GM12873 (cell line): ENCODE measurements around the gene SMAD7.

Source experiments
- CTCF ChIP-seq: IDR thresholded peaks from 2 replicates; pipeline ENCODE4 v1.5.1; 2012; ENCODE audit warnings: low read depth, mild to moderate bottlenecking, moderate library complexity, low read length, control low read depth; ENCODE audit not compliant: insufficient read depth; ENCODE audit errors: missing control alignments

Gene SMAD7

DNA sequence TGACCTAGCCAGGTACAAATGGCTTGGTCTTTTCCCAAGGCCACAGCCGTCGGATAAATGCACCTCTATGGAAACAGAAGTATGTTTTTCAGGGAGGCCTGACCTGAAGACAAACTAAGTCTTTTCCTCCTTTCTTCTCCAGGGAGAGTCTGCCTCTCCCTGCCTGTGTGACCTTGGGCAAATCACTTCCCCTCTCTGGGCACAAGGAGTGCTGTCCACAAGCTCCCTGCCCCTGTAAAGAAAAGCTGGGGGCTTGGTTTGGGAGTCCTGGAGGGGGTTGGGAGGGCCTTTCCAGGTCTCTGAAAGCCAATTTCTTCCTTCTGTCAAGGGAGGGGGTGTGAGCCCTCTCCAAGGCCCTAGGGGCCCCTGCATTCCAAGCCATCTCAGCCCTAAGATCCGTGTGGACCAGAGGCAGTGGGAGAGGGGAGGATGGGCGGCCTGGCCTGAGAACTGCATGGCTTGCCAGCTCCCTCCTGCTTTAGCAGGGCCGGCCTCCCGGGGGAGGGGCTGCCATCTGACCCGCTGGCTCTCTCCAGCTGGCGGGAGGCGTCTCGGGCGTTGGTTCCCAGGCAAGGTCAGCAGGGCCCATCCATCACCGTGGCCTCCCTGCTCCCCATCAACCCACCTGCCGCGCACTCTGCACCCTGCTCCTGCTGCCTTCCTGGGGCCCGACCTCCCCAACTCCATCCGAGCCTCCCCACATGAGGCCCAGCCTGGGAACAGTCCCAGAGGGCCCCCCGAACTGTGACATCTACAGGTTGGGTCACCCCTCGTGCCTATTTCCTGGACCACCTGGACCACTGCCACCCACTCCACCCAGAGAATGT lies 61.4 kb downstream of the SMAD7 start:
- no peak for TF ChIP-seq CTCF

DNA sequence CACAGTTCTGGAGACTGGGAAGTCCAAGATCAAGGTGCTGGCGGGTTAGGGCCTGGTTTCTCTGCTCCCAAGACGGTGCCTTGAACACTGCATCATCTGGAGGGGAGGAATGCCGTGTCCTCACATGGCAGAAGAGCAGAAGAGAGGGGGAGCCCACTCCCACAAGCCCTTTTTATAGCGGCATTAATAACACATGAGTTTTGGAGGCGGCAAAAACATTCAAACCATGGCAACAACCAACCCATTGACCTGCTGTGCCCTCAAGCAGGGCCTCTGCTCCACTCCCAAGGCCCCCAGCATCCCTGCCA lies 62.0 kb downstream of the SMAD7 start:
- TF ChIP-seq CTCF = no peak

- TF ChIP-seq CTCF = no peak
Measured at GRCh38 chr18:48887905-48888772, 62.6 kb downstream of the SMAD7 start.

DNA sequence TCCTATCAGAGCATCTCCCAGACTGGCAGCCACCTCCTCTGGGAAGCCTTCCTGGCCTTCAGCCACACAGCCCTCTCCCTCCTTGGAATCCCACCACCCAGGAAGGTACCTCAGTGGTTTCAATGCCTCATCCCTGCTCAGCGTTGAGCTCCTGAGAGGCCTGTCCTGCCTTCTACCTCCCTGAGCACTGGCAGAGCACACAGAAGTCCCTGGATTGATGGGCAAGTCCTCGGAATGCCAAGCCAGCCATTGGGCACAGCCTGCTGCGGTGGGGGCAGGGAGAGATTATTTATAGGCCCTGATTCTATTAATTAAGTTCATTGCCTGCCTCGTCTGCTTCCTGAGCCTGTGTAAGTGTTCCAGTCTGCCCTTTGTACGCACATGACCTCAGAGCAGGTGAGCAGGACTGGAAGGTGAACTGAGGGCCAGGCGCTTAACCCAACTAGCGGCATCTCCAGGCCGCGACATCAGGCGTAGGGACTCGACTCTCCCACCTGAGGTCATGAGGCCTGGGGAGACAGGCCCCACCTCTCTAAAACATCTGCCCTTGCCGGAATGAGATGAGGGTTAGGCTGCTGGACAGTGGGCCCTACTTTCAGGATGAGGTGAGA lies 63.4 kb downstream of the SMAD7 start:
- TF ChIP-seq CTCF = no peak

DNA sequence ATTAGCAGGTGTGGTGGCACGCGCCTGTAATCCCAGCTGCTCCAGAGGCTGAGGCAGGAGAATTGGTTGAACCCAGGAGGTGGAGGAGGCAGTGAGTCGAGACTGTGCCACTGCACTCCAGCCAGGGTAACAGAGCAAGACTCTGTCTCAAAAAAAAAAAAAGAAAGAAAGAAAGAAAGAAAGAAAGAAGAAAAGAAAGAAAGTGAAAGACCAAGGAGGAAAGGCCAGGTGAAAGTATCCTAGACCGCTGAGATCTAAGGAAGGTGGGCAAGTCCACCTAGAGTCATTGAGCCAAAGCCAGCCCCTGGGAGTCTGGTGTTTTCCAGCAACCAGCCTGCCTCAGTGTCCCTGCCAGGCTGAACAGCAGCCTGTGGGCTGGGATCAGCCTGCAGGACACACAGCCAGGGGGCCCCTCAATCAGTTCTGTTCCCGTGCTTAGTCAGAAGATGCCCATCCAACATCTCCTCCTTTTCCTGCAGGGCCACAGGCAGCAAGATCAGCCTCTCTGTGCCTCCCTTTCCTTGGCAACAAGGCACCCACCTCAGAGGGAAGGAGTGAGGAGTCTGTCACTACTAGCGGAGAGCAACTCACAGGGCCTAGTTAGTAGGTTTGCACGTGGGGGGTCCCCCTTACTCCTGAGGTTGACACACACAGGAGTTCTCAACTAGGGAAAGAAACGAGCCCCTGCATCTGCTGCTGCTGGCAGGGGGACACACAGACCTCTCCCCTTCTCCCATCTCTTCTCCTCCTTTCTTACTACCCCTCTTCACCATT lies 64.1 kb downstream of the SMAD7 start:
- no peak for TF ChIP-seq CTCF

- no peak for TF ChIP-seq CTCF
Measured at GRCh38 chr18:48885924-48886400, 64.8 kb downstream of the SMAD7 start.
